Measurements from ENCODE around the gene FTH1. TPM values are rescaled to one million over a fixed set of nuclear protein-coding genes. Genes with fewer than 3 reads are reported as not detected.
"Not testable (repeated sequence)": the region's sequence is repeated elsewhere in the genome, so short reads cannot be mapped to it uniquely, and the experiment has no call there.

The FTH1 gene
- polyA plus RNA-seq, 1 donor: 2,056 TPM

- no peak for DNase-seq
Observed at GRCh38 chr11:61966734-61967115, 709 bp downstream of the FTH1 start.

- DNase-seq: not testable (repeated sequence)
Observed at GRCh38 chr11:61964666-61965271, 2.7 kb downstream of the FTH1 start.

GRCh38 chr11:61964058-61964665, 3.3 kb downstream of the FTH1 start:
- DNase-seq: no peak

GRCh38 chr11:61963282-61964057, 4.0 kb downstream of the FTH1 start:
- DNase-seq: no peak

GRCh38 chr11:61963016-61963281, 4.5 kb downstream of the FTH1 start:
- DNase-seq: no peak

- no peak for DNase-seq
Observed at GRCh38 chr11:61962213-61963015, 5.0 kb downstream of the FTH1 start.

GRCh38 chr11:61961570-61962212, 5.7 kb downstream of the FTH1 start:
- DNase-seq: no peak

GRCh38 chr11:61960532-61960931, 6.9 kb downstream of the FTH1 start:
- no peak for DNase-seq

- DNase-seq: no peak
Observed at GRCh38 chr11:61959678-61960077, 7.8 kb downstream of the FTH1 start.

- no peak for DNase-seq
Observed at GRCh38 chr11:61959114-61959513, 8.3 kb downstream of the FTH1 start.

GRCh38 chr11:61958590-61958989, 8.8 kb downstream of the FTH1 start:
- DNase-seq: no peak

GRCh38 chr11:61957021-61957770, 10.2 kb downstream of the FTH1 start:
- no peak for DNase-seq

- DNase-seq: no peak
Observed at GRCh38 chr11:61956191-61957020, 11.0 kb downstream of the FTH1 start.

GRCh38 chr11:61955422-61956135, 11.9 kb downstream of the FTH1 start:
- no peak for DNase-seq

GRCh38 chr11:61954851-61955421, 12.5 kb downstream of the FTH1 start:
- DNase-seq: no peak

GRCh38 chr11:61954106-61954850, 13.2 kb downstream of the FTH1 start:
- DNase-seq: no peak

GRCh38 chr11:61953632-61954031, 13.8 kb downstream of the FTH1 start:
- not testable (repeated sequence) for DNase-seq

GRCh38 chr11:61952882-61953281, 14.6 kb downstream of the FTH1 start:
- no peak for DNase-seq
